Epithelial cell of esophagus (primary cell): ENCODE measurements around the gene PDGFB.
A peak's percentile ranks its signal among the peaks of the same experiment; 100 is the strongest.

ENCODE experiments used
- DNase-seq: peaks from one replicate; pipeline ENCODE4 v3.0.0; 2010; ENCODE audit warnings: low read depth
- H3K4me3 ChIP-seq: 2 replicates; pipeline ENCODE4 v1.5.1; 2011; ENCODE audit warnings: mild to moderate bottlenecking, low read length, control low read depth
- TF ChIP-seq, protein P1 (sequence below): IDR thresholded peaks from 2 replicates; pipeline ENCODE4 v1.5.1; 2011; ENCODE audit warnings: low read depth, mild to moderate bottlenecking, low read length, control low read depth, inconsistent platforms; ENCODE audit not compliant: insufficient read depth; ENCODE audit errors: missing control alignments

PDGFB gene

DNA sequence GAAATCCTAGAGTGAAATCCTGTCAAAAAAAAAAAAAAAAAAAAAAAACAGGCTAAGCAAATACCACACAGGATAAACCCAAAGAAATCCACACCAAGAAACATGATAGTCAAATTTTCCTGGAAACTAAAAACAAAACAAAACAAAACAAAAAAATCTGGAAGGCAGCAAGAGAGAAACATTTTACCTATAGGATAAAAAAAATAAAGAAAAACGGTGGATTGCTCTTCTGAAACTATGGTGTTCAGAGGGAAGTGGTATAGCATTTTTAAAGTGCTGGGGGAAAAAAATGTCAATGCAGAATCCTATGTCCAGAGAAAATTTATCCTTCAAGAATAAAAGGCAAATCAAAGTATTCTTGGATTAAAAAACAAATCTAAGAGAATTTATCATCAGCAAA lies 50.7 kb downstream of the PDGFB start:
- TF ChIP-seq, protein P1, sequence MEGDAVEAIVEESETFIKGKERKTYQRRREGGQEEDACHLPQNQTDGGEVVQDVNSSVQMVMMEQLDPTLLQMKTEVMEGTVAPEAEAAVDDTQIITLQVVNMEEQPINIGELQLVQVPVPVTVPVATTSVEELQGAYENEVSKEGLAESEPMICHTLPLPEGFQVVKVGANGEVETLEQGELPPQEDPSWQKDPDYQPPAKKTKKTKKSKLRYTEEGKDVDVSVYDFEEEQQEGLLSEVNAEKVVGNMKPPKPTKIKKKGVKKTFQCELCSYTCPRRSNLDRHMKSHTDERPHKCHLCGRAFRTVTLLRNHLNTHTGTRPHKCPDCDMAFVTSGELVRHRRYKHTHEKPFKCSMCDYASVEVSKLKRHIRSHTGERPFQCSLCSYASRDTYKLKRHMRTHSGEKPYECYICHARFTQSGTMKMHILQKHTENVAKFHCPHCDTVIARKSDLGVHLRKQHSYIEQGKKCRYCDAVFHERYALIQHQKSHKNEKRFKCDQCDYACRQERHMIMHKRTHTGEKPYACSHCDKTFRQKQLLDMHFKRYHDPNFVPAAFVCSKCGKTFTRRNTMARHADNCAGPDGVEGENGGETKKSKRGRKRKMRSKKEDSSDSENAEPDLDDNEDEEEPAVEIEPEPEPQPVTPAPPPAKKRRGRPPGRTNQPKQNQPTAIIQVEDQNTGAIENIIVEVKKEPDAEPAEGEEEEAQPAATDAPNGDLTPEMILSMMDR: no peak
- DNase-seq: no peak
- no peak overlapping the region for H3K4me3 ChIP-seq

GRCh38 chr22:39188809-39189208 lies 56.0 kb downstream of the PDGFB start:
- TF ChIP-seq, protein P1: no peak
- no peak for DNase-seq

GRCh38 chr22:39185601-39186012 lies 59.2 kb downstream of the PDGFB start:
- H3K4me3 ChIP-seq: no peak overlapping the region
- TF ChIP-seq, protein P1: peak; percentile 38
- DNase-seq: no peak

More at GRCh38 chr22:39188809-39189208, 56.0 kb downstream of the PDGFB start:
- no peak overlapping the region for H3K4me3 ChIP-seq

GRCh38 chr22:39184586-39185577 lies 59.9 kb downstream of the PDGFB start:
- no peak for DNase-seq
- H3K4me3 ChIP-seq: no peak overlapping the region
- TF ChIP-seq, protein P1: no peak

DNA sequence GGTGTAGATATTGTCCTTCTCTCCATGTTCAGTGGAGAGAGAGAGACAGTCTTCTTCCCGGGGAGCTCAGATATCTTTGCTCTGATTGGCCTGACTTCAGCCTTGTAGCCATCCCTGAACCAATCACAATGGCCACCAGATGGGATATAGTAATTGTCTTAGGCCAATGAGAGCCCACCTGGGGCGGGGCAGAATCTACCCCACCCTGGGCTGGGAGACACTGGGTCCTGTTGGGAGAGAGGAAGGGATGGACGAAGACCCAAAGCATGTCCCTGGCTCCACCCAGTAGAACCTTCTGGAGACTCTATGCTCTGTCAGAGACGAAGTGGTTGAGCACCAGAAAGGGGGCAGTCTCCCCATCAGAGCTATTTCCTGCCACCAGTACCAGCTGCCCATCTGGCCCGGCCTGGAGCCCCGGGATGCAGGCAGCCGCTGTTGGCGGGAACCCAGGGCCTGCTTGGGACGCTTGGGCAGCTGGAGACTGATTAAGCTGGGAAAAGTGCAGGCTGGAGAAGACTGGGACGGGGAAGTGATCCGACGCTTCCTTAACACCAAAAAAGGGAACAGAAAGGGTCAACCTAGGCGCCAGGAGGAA lies 60.7 kb downstream of the PDGFB start:
- no peak for DNase-seq
- TF ChIP-seq, protein P1: no peak
- H3K4me3 ChIP-seq: no peak overlapping the region

DNA sequence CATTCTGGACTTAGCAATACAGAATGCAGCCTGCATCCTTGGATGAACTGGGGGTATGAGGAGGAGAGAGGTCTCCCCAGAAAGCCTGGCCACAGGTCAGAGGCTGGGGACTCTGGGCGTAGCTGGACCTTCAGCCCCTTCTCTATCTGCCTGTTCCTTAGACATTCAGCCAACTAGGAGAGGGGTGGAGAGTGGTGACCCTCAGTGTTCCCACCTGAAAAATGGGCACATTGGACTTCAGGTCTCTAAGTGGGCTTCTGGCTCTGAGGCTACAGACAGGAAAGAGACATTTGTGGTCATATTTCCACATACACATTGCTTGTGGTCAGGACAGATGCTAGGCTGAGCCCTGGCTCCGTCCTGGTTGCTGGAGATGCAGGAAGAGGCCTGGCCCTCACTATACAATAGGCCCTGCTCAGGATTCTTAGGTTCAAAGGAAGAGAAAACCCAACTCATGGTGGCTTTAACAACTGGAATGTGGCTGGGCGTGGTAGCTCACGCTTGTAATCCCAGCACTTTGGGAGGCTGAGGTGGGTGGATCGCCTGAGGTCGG lies 62.2 kb downstream of the PDGFB start:
- no peak for DNase-seq
- TF ChIP-seq, protein P1: no peak

More for the DNA sequence above, 62.2 kb downstream of the PDGFB start:
- no peak overlapping the region for H3K4me3 ChIP-seq
